Measurements from ENCODE around the gene GFOD2. TPM values are rescaled to one million over a fixed set of nuclear protein-coding genes. Genes with fewer than 3 reads are reported as not detected.

Gene GFOD2
- total and polyA plus RNA-seq, 2 of the 8 experiments (the other 6 are each of a cell fraction or from before 2014, with no cell fraction given): 21.4 to 33.2 TPM

DNA sequence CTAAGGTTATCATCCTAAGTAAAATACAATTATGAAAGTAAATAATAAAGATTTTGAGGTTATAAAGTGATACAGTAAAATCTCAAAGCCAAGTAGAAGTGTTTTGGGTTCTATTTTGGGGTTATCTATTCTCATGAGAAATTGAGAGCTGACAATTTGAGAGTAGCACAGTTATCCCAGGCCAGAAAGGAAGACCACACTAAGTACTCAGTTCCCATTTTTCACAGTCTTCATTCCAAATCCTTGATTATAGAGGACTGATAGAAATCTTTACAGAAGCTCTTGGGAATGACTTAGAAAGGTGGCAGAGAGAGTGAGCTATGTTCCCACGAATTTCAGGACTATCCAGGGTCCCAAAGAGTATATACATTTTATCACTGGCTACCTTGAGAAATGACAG is 4.6 kb downstream of the GFOD2 start (continued):
- TF ChIP-seq RAD21 (IDR thresholded peaks at IDR 0.05 in 1 of 2, conservative IDR thresholded peaks at IDR 0.05 in 1 of 2; ENCODE audit: low read depth in 2 of 2, low read length in 2 of 2): no peak
- no peak for TF ChIP-seq GABPA (IDR thresholded peaks at IDR 0.05; ENCODE audit: borderline replicate concordance, insufficient read depth, low read length)
- TF ChIP-seq PHF8 (conservative IDR thresholded peaks at IDR 0.05; ENCODE audit: low read depth, low read length): no peak
- TF ChIP-seq SRF (IDR thresholded peaks at IDR 0.05; ENCODE audit: low read depth, low read length): no peak

Data from H1 (cell line).